ENCODE measurements around the gene CYP2A7. TPM values are rescaled to one million over a fixed set of nuclear protein-coding genes. Genes with fewer than 3 reads are reported as not detected.
"Not testable (repeated sequence)": the region's sequence is repeated elsewhere in the genome, so short reads cannot be mapped to it uniquely, and the experiment has no call there.

CYP2A7 gene
- total and polyA plus RNA-seq, 11 donors = not detected

DNA sequence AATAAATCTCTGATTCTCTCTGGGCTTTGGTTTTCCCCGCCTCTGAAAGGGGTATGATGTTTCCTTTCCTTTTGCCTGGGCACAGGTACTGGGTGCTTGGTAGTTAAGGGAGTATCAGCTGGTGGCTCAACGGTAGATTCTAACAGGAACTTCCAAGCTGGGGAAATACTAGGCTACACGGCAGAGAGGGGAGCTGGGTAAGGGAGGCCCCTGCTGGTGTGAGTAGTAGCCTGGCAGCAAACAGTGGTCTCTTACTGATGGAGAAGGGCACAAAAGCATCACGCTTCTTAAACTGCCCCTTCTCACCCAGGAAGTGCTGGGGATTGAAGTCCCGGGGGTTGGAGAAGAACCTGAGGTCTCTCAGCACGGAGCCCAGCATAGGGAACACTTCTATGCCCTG is 26.9 kb upstream of the CYP2A7 start:
- peak overlapping the region in 3 of 12 donors; percentile 32 to 52 (median 39) for H3K4me3 ChIP-seq
- intact Hi-C loops (cut with DNase I) = loop anchor here in 1 of 10 donors (5.0 kb wide), 1 partner anchor 247 kb away; no protein-coding TSS in a partner anchor
- ATAC-seq = no peak

DNA sequence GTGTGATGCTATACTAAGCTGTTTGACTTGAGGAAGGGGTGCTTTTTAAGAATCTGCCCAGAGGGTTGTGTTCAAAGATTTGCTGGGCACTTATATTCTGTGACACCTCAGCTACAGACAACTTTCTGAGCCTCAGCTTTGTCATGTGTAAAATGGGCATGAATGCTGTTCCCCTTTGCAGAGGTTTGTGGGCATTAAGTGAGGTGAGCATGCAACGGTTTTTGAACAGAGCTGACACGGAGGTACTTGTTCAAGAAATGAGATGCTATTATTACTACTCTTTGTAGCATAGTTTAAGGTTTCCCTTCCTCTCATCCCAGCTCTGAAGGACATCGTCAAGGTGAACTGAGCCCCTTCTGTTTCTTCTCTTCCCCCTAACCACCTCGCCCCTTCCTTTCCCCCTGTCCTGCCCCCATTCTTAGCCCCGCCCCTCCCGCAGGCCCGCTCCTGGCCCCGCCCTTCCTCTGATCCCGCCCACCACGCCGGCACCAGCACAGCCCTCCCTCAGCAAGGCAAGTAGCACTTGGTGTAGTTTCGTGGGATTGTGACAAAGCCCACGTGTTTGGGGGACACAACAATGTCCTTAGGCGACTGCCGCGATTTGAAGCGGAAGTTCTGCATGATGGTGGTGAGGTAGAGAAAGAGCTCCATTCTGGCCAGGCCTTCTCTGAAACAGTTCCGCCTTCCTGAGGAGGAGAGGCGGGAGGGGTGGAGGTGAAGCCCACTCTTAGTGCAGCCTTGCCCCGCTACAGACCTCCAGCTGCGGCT is 26.1 kb upstream of the CYP2A7 start:
- TF ChIP-seq POLR2A (IDR thresholded peaks at IDR 0.05) = no peak
- TF ChIP-seq, protein P1, sequence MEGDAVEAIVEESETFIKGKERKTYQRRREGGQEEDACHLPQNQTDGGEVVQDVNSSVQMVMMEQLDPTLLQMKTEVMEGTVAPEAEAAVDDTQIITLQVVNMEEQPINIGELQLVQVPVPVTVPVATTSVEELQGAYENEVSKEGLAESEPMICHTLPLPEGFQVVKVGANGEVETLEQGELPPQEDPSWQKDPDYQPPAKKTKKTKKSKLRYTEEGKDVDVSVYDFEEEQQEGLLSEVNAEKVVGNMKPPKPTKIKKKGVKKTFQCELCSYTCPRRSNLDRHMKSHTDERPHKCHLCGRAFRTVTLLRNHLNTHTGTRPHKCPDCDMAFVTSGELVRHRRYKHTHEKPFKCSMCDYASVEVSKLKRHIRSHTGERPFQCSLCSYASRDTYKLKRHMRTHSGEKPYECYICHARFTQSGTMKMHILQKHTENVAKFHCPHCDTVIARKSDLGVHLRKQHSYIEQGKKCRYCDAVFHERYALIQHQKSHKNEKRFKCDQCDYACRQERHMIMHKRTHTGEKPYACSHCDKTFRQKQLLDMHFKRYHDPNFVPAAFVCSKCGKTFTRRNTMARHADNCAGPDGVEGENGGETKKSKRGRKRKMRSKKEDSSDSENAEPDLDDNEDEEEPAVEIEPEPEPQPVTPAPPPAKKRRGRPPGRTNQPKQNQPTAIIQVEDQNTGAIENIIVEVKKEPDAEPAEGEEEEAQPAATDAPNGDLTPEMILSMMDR (IDR thresholded peaks at IDR 0.05) = no peak
- Histone ChIP-seq H3K36me3 (no peaks in the 10 kb centered on the region), H3K27ac (no peak overlapping the region), H3K4me1 (peaks cover 0 to 8% (median 0%) of the 10 kb centered on the region in 12 donors), H3K27me3 (peaks cover 0 to 28% (median 8%) of the 10 kb centered on the region in 9 donors), H3K9me3 (no peaks in the 10 kb centered on the region), H3K4me3 (peak overlapping the region in 6 of 12 donors; percentile 12 to 52 (median 32))
- ATAC-seq (no peak), DNase-seq (peak in 1 of 5 donors; percentile 25)
- intact Hi-C loops (cut with DNase I) = loop anchor here in 1 of 10 donors (5.0 kb wide), 1 partner anchor 246 kb away; no protein-coding TSS in a partner anchor
- 6 to 37% (median 31%) methylated on average over 13 to 21 of the region's 21 CpGs for WGBS, 4 donors

More for the DNA sequence above, 26.9 kb upstream of the CYP2A7 start:
- H3K9me3 ChIP-seq = peaks cover 0 to 3% (median 0%) of the 10 kb centered on the region in 12 donors
- DNase-seq = peak in 1 of 5 donors; percentile 23
- peaks cover 0 to 8% (median 0%) of the 10 kb centered on the region in 12 donors for H3K4me1 ChIP-seq
- H3K27me3 ChIP-seq = peaks cover 0 to 28% (median 8%) of the 10 kb centered on the region in 9 donors
- no peak overlapping the region for H3K27ac ChIP-seq
- WGBS, 4 donors = 8 to 52% (median 48%) methylated on average over 6 of the region's 6 CpGs
- no peaks in the 10 kb centered on the region for H3K36me3 ChIP-seq
- no peak for TF ChIP-seq POLR2A (IDR thresholded peaks at IDR 0.05)
- TF ChIP-seq, protein P1 (IDR thresholded peaks at IDR 0.05) = peak in 5 of 12 donors; percentile 34 to 62 (median 48)

DNA sequence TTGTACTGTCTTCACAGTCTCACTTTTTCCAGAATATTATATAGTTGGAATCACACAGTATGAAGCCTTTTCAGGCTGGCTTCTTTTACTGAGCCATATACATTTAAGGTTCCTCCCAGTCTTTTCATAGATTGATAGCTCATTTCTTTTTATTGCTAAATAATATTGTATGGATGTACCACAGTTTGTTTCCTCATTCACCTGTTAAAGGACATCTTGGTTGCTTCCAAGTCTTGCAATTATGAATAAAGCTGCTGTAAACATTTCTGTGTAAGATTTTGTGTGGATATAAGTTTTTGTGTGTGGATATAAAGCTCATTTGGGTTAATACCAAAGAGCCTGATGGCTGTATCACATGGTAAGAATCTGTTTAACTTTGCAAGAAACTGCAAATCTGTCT is 24.5 kb upstream of the CYP2A7 start:
- no peak for DNase-seq
- Histone ChIP-seq H3K4me3 (no peak overlapping the region), H3K27me3 (peaks cover 0 to 28% (median 8%) of the 10 kb centered on the region in 9 donors), H3K4me1 (peaks cover 0 to 8% (median 0%) of the 10 kb centered on the region in 12 donors), H3K9me3 (no peaks in the 10 kb centered on the region), H3K27ac (no peak overlapping the region), H3K36me3 (no peaks in the 10 kb centered on the region)
- TF ChIP-seq POLR2A (IDR thresholded peaks at IDR 0.05) = no peak
- TF ChIP-seq, protein P1 (IDR thresholded peaks at IDR 0.05) = no peak
- no peak for ATAC-seq
- intact Hi-C loops (cut with DNase I) = loop anchor here in 1 of 10 donors (5.0 kb wide), 1 partner anchor 244 kb away; no protein-coding TSS in a partner anchor

DNA sequence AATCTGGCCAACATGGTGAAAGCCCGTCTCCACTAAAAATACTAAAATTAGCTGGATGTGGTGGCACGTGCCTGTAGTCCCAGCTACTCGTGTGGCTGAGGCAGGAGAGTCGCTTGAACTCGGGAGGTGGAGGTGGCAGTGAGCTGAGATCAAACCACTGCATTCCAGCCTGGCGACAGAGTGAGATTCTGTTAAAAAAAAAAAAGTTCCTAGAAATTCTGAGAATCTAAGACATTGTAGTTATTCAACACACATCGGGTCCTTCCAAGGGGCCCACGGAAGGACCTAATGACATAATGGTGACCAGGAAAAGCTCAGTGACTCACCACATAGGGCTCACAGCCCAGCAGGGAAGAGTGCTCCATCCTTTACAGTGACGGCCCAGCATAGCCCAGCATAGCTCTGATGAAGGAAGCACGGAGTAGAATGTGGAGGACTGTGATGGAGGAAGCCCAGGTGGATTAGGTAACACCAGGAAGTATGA is 22.7 kb upstream of the CYP2A7 start:
- peaks cover 0 to 15% (median 5%) of the 10 kb centered on the region in 9 donors for H3K27me3 ChIP-seq
- peak in 1 of 4 donors; percentile 47 for ATAC-seq
- H3K27ac ChIP-seq, H3K9me3 ChIP-seq, H3K36me3 ChIP-seq, DNase-seq, H3K4me3 ChIP-seq, H3K4me1 ChIP-seq: not testable (repeated sequence)
- intact Hi-C loops (cut with DNase I) = loop anchor here in 1 of 10 donors (5.0 kb wide), 1 partner anchor 242 kb away; no protein-coding TSS in a partner anchor
- WGBS, 4 donors = 34 to 49% (median 42%) methylated on average over 10 of the region's 10 CpGs

DNA sequence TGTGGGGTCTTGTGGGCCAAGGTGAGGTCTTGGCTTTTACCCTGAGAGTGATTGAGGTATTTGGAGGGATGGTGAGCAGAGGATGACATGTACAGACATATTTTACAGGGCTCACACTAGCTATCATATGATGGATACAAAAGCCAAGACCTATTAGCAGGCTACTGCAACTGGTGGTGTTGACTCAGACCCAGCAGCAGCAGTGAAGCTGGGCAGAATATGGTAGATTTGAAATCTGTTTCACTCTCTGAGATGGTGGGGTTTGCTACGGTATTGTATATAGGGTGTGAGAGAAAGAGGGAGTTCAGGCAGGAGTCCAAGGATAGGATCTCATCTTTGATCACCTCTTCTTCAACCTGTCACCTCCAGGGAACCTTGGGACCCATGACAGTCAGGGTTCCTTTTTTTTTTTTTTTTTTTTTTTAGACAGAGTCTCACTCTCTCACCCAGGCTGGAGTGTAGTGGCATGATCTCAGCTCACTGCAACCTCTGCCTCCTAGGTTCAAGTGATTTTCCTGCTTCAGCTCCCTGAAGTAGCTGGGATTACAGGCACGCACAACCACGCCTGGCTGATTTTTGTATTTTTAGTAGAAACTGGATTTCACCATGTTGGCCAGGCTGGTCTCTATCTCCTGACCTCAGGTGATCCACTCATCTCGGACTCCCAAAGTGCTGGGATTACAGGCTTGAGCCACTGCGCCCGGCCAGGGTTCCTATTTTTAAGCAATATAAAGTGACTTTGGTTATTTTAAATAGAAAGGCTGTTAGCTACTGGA is 20.1 kb upstream of the CYP2A7 start:
- 75 to 91% (median 78%) methylated on average over 6 of the region's 6 CpGs for whole genome bisulfite sequencing, 4 donors
- H3K27me3 ChIP-seq; intact Hi-C loops (cut with DNase I); H3K27ac ChIP-seq; ATAC-seq; DNase-seq; H3K9me3 ChIP-seq; H3K4me1 ChIP-seq; H3K4me3 ChIP-seq; H3K36me3 ChIP-seq: not testable (repeated sequence)

DNA sequence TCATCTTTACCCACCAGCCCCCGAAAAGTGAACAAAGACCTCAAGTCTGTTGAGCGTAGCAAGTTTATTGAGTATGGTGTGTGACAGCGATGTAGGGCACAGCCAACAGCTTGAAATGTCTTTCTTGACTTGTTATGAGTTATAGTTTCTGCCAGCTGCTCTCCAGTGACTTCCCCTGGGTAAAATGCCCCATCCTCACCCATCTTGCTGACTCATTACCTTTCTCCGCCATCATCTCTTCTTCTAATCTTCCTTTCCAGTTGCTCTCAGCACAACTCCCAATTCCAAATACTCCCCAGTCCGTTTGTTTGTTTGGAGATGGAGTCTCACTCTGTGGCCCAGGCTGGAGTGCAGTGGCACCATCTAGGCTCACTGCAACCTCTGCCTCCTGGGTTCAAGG is 18.5 kb upstream of the CYP2A7 start:
- H3K27ac ChIP-seq; DNase-seq; H3K4me3 ChIP-seq; H3K4me1 ChIP-seq; intact Hi-C loops (cut with DNase I); H3K27me3 ChIP-seq; ATAC-seq; H3K36me3 ChIP-seq; H3K9me3 ChIP-seq: not testable (repeated sequence)
- WGBS, 4 donors = 72 to 91% (median 88%) methylated on average over 5 of the region's 5 CpGs

DNA sequence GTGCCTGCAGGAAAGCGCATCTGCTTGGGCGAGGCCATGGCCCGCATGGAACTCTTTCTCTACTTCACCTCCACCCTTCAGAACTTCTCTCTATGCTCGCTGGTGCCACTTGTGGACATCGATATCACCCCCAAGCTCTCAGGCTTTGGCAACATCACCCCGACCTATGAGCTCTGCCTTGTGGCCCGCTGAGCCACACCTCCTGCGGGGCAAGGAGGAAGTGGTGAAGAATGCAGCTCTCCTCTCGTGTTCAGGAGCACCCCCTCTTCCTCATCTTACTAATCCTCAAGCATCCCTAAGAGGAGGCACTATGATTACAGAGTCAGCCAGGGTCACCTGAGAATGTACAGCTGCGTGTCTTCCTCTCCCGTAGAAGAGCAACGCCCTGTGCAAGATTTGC is 17.9 kb upstream of the CYP2A7 start:
- H3K27ac ChIP-seq; intact Hi-C loops (cut with DNase I); H3K9me3 ChIP-seq; ATAC-seq; H3K4me1 ChIP-seq; H3K4me3 ChIP-seq; H3K36me3 ChIP-seq; H3K27me3 ChIP-seq; DNase-seq: not testable (repeated sequence)
- 81 to 89% (median 84%) methylated on average over 12 of the region's 12 CpGs for WGBS, 4 donors
